HepG2 (cell line): ENCODE data around the gene SMIM8. TPM values are rescaled to one million over a fixed set of nuclear protein-coding genes. Genes with fewer than 3 reads are reported as not detected.
A peak's percentile ranks its signal among the peaks of the same experiment; 100 is the strongest.

Experiments
- CEBPG ChIP-seq: IDR thresholded peaks from 2 replicates; pipeline ENCODE4 v1.6.1; 2016
- EHMT2 ChIP-seq: fragments of 200-600 bp; sonication (generic); IDR thresholded peaks from 2 replicates; pipeline ENCODE4 v1.7.0; 2017; ENCODE audit warnings: antibody characterized with exemption, low read depth, low read length, borderline replicate concordance
- PCBP1 ChIP-seq: fragments of 200-400 bp; formaldehyde crosslinking; IDR thresholded peaks from 2 replicates; pipeline ENCODE4 v1.6.1; 2017; ENCODE audit warnings: mild to moderate bottlenecking, low read depth, low read length, borderline replicate concordance
- PRMT3 ChIP-seq: sonication (generic); formaldehyde crosslinking; IDR thresholded peaks from 2 replicates; pipeline ENCODE4 v1.8.1; 2022; ENCODE audit warnings: low read depth, mild to moderate bottlenecking, moderate library complexity, missing genetic modification reagents, borderline replicate concordance
- RBM22 ChIP-seq: fragments of 200-400 bp; formaldehyde crosslinking; optimal IDR thresholded peaks from 2 replicates; pipeline ENCODE3; 2017; ENCODE audit warnings: mild to moderate bottlenecking, low read length, moderate library complexity
- SALL1 ChIP-seq: sonication (generic); formaldehyde crosslinking; IDR thresholded peaks from 2 replicates; pipeline ENCODE4 v1.8.0; 2022; ENCODE audit warnings: mild to moderate bottlenecking, missing genetic modification reagents
- STAT5B ChIP-seq: sonication (generic); formaldehyde crosslinking; IDR thresholded peaks from 2 replicates; pipeline ENCODE4 v1.4.0; 2020; ENCODE audit warnings: missing genetic modification reagents
- ZFP41 ChIP-seq: sonication (generic); formaldehyde crosslinking; IDR thresholded peaks from 2 replicates; pipeline ENCODE4 v1.4.0; 2020; ENCODE audit warnings: mild to moderate bottlenecking, missing genetic modification reagents, borderline replicate concordance
- ZFP82 ChIP-seq: sonication (generic); formaldehyde crosslinking; IDR thresholded peaks from 2 replicates; pipeline ENCODE4 v1.5.1; 2020; ENCODE audit warnings: mild to moderate bottlenecking, missing genetic modification reagents, borderline replicate concordance
- ZIK1 ChIP-seq: sonication (generic); formaldehyde crosslinking; IDR thresholded peaks from 2 replicates; pipeline ENCODE4 v1.5.0; 2020; ENCODE audit warnings: mild to moderate bottlenecking, low read depth, missing genetic modification reagents, borderline replicate concordance
- ZNF264 ChIP-seq: sonication (generic); formaldehyde crosslinking; IDR thresholded peaks from 2 replicates; pipeline ENCODE4 v1.4.0; 2020; ENCODE audit warnings: missing genetic modification reagents
- ZNF558 ChIP-seq: sonication (generic); formaldehyde crosslinking; IDR thresholded peaks from 2 replicates; pipeline ENCODE4 v1.9.0; 2022; ENCODE audit warnings: mild to moderate bottlenecking, missing genetic modification reagents, borderline replicate concordance
- ZNF598 ChIP-seq: sonication (generic); formaldehyde crosslinking; IDR thresholded peaks from 2 replicates; pipeline ENCODE4 v1.5.1; 2020; ENCODE audit warnings: mild to moderate bottlenecking, missing genetic modification reagents, borderline replicate concordance
- polyA plus RNA-seq, 8 experiments: library from polyadenylated mRNA; depleted of rRNA in 3 of 8; stranded (reverse) in 7 of 8; unstranded in 1 of 8; fragments of >200 nt; fragmentation: Illumina TruSeq in 4 of 8; extraction: Trizol in 4 of 8; gene quantifications; 2 replicates each; pipeline versions ENCODE4 v1.2.1 to v1.2.3, GENCODE V29; 2011 to 2016; ENCODE audit warnings: low read depth in 4 of 8, missing spikeins in 1 of 8, mixed read lengths in 1 of 8; ENCODE audit not compliant: insufficient read depth in 1 of 8
- total RNA-seq, 5 experiments: library from RNA; depleted of rRNA; stranded (reverse); fragments of >200 nt; fragmentation: Illumina TruSeq; extraction: Trizol; gene quantifications; 2 replicates each; pipeline ENCODE4 v1.2.3, GENCODE V29; 2016; ENCODE audit warnings: low read depth in 1 of 5
- TF ChIP-seq, protein P1 (sequence below): sonication (generic); formaldehyde crosslinking; IDR thresholded peaks from 2 replicates; pipeline ENCODE4 v1.4.0; 2020; ENCODE audit warnings: mild to moderate bottlenecking, low read depth, missing genetic modification reagents
- TF ChIP-seq, protein P2 (sequence below), 2 experiments: sonication (generic) in 1 of 2; formaldehyde crosslinking in 1 of 2; IDR thresholded peaks; 2 replicates each; pipeline versions ENCODE4 v1.4.0 to v1.6.1; 2016 to 2020; ENCODE audit warnings: borderline replicate concordance in 1 of 2, low read depth in 1 of 2, mild to moderate bottlenecking in 1 of 2, missing genetic modification reagents in 1 of 2
- TF ChIP-seq, protein P3 (sequence below): sonication (generic); formaldehyde crosslinking; conservative IDR thresholded peaks from 2 replicates; pipeline ENCODE4 v1.4.0; 2020; ENCODE audit warnings: missing genetic modification reagents
- TF ChIP-seq, protein P4 (sequence below): IDR thresholded peaks from 2 replicates; pipeline ENCODE4 v1.6.1; 2016; ENCODE audit warnings: missing genetic modification reagents, missing compliant biosample characterization
- TF ChIP-seq, protein P5 (sequence below): sonication (generic); formaldehyde crosslinking; IDR thresholded peaks from 2 replicates; pipeline ENCODE4 v1.4.0; 2020; ENCODE audit warnings: low read depth, mild to moderate bottlenecking, missing genetic modification reagents

Gene SMIM8
- total and polyA plus RNA-seq, 2 of the 13 experiments (the other 11 are each of a cell fraction or from before 2014, with no cell fraction given), result 4.8 to 10.0 TPM

- TF ChIP-seq, protein P1, sequence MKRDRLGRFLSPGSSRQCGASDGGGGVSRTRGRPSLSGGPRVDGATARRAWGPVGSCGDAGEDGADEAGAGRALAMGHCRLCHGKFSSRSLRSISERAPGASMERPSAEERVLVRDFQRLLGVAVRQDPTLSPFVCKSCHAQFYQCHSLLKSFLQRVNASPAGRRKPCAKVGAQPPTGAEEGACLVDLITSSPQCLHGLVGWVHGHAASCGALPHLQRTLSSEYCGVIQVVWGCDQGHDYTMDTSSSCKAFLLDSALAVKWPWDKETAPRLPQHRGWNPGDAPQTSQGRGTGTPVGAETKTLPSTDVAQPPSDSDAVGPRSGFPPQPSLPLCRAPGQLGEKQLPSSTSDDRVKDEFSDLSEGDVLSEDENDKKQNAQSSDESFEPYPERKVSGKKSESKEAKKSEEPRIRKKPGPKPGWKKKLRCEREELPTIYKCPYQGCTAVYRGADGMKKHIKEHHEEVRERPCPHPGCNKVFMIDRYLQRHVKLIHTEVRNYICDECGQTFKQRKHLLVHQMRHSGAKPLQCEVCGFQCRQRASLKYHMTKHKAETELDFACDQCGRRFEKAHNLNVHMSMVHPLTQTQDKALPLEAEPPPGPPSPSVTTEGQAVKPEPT (CRISPR knock-in tag), result no peak
- TF ChIP-seq, protein P2, sequence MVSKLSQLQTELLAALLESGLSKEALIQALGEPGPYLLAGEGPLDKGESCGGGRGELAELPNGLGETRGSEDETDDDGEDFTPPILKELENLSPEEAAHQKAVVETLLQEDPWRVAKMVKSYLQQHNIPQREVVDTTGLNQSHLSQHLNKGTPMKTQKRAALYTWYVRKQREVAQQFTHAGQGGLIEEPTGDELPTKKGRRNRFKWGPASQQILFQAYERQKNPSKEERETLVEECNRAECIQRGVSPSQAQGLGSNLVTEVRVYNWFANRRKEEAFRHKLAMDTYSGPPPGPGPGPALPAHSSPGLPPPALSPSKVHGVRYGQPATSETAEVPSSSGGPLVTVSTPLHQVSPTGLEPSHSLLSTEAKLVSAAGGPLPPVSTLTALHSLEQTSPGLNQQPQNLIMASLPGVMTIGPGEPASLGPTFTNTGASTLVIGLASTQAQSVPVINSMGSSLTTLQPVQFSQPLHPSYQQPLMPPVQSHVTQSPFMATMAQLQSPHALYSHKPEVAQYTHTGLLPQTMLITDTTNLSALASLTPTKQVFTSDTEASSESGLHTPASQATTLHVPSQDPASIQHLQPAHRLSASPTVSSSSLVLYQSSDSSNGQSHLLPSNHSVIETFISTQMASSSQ (IDR thresholded peaks at IDR 0.05; ENCODE audit: low read depth), result no peak
- TF ChIP-seq, protein P2 (CRISPR knock-in tag; IDR thresholded peaks at IDR 0.05; ENCODE audit: borderline replicate concordance), result no peak
- TF ChIP-seq ZNF558 (CRISPR knock-in tag) (no peak), RBM22 (no peak), PCBP1 (no peak), ZNF598 (CRISPR knock-in tag) (peak; percentile 97), ZFP82 (no peak), EHMT2 (no peak), ZNF264 (CRISPR knock-in tag) (peak; percentile 97), CEBPG (CRISPR knock-in tag) (peak; percentile 4; the same call in 1 of the 2 replicates), STAT5B (CRISPR knock-in tag) (no peak), ZIK1 (CRISPR knock-in tag) (peak; percentile 57; the same call in 1 of the 2 replicates), SALL1 (peak; percentile 93), ZFP41 (no peak), PRMT3 (CRISPR knock-in tag) (no peak)
- TF ChIP-seq, protein P3, sequence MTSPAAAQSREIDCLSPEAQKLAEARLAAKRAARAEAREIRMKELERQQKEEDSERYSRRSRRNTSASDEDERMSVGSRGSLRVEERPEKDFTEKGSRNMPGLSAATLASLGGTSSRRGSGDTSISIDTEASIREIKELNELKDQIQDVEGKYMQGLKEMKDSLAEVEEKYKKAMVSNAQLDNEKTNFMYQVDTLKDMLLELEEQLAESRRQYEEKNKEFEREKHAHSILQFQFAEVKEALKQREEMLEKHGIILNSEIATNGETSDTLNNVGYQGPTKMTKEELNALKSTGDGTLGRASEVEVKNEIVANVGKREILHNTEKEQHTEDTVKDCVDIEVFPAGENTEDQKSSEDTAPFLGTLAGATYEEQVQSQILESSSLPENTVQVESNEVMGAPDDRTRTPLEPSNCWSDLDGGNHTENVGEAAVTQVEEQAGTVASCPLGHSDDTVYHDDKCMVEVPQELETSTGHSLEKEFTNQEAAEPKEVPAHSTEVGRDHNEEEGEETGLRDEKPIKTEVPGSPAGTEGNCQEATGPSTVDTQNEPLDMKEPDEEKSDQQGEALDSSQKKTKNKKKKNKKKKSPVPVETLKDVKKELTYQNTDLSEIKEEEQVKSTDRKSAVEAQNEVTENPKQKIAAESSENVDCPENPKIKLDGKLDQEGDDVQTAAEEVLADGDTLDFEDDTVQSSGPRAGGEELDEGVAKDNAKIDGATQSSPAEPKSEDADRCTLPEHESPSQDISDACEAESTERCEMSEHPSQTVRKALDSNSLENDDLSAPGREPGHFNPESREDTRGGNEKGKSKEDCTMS (CRISPR knock-in tag), result no peak
- TF ChIP-seq, protein P4, sequence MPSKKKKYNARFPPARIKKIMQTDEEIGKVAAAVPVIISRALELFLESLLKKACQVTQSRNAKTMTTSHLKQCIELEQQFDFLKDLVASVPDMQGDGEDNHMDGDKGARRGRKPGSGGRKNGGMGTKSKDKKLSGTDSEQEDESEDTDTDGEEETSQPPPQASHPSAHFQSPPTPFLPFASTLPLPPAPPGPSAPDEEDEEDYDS, result peak; percentile 43; the same call in 1 of the 2 replicates
- TF ChIP-seq, protein P5, sequence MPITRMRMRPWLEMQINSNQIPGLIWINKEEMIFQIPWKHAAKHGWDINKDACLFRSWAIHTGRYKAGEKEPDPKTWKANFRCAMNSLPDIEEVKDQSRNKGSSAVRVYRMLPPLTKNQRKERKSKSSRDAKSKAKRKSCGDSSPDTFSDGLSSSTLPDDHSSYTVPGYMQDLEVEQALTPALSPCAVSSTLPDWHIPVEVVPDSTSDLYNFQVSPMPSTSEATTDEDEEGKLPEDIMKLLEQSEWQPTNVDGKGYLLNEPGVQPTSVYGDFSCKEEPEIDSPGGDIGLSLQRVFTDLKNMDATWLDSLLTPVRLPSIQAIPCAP (CRISPR knock-in tag), result no peak
Observed at GRCh38 chr6:87322304-87323212, at the start of gene SMIM8 (continued).
